Heart left ventricle (tissue), 16 donors: ENCODE measurements around the gene HNRNPK. TPM values are rescaled to one million over a fixed set of nuclear protein-coding genes. Genes with fewer than 3 reads are reported as not detected.

Experiments used
- ATAC-seq, 4 donors: fragments of 200-7000 bp; cut with Tn5 transposase; one replicate each; pipeline ENCODE4 v1.9.1; 2020 to 2022; ENCODE audit warnings: moderate library complexity in 4 of 4, mild to moderate bottlenecking in 3 of 4, moderate number of reproducible peaks in 1 of 4
- DNase-seq, 5 donors: peaks; one replicate each; pipeline ENCODE4 v3.0.0-alpha.2; 2020
- H3K27ac ChIP-seq, 12 donors: fragments of 200-600 bp; sonication (generic) in 4 of 12; one replicate each; pipeline versions ENCODE4 v1.5.0 to v1.8.0; 2016 to 2022; ENCODE audit warnings: mild to moderate bottlenecking in 2 of 12
- H3K27me3 ChIP-seq, 9 donors: fragments of 200-600 bp; sonication (generic) in 2 of 9; one replicate each; pipeline versions ENCODE4 v1.5.1 to v1.8.0; 2016 to 2022; ENCODE audit warnings: mild to moderate bottlenecking in 3 of 9
- H3K36me3 ChIP-seq, 9 donors: fragments of 200-600 bp; sonication (generic) in 2 of 9; one replicate each; pipeline versions ENCODE4 v1.5.0 to v1.8.0; 2018 to 2022; ENCODE audit warnings: mild to moderate bottlenecking in 2 of 9
- H3K4me1 ChIP-seq, 12 donors: fragments of 200-600 bp; sonication (generic) in 4 of 12; one replicate each; pipeline versions ENCODE4 v1.5.0 to v1.8.0; 2016 to 2022; ENCODE audit warnings: mild to moderate bottlenecking in 3 of 12
- H3K4me3 ChIP-seq, 12 donors: fragments of 200-600 bp; sonication (generic) in 4 of 12; one replicate each; pipeline versions ENCODE4 v1.5.0 to v1.8.0; 2017 to 2022; ENCODE audit warnings: mild to moderate bottlenecking in 9 of 12, moderate library complexity in 4 of 12
- H3K9me3 ChIP-seq, 12 donors: fragments of 200-600 bp; sonication (generic) in 4 of 12; one replicate each; pipeline versions ENCODE4 v1.5.0 to v1.8.0; 2016 to 2022; ENCODE audit warnings: mild to moderate bottlenecking in 1 of 12
- POLR2A ChIP-seq, 2 donors: fragments of 450-650 bp; IDR thresholded peaks; one replicate each; pipeline ENCODE4 v1.6.1; 2017; ENCODE audit warnings: antibody characterized with exemption in 2 of 2, mild to moderate bottlenecking in 2 of 2, moderate library complexity in 2 of 2
- WGBS, 4 donors: extraction: QIAGEN DNeasy Blood & Tissue Kit in 2 of 4; methylation state at CpG; one replicate each; pipeline versions ENCODE4 v1.1.5 to v1.1.7; 2013 to 2018; 5-methylcytosine and 5-hydroxymethylcytosine counted together
- intact Hi-C, 10 donors: fragments of 100-400 bp; cut with DNase I; formaldehyde crosslinking; loops; one replicate each; pipeline versions ENCODE4 v1.11.1 to v1.14.2; 2022
- microRNA-seq, 4 donors: library from miRNA; unstranded; fragments of <30 nt; microRNA quantifications; one replicate each; pipeline versions ENCODE4 to v1.2.0, GENCODE V29; 2017 to 2020
- polyA plus RNA-seq, 2 donors: library from polyadenylated mRNA; stranded (reverse); fragments of 200-250 nt; gene quantifications; one replicate each; pipeline ENCODE4 v1.2.3, GENCODE V29; 2013
- total RNA-seq, 9 donors: library from RNA; depleted of rRNA in 2 of 9; stranded (reverse); fragments of >200 nt in 2 of 9; fragmentation: NEBNext Ultra II Directional in 3 of 9; extraction: Animal tissue kit (Norgen Biotek cat#: 25700) in 3 of 9; gene quantifications; one replicate each; pipeline versions ENCODE4 v1.1.0 to v1.2.4, GENCODE V29; 2016 to 2023
- TF ChIP-seq, protein P1 (sequence below), 12 donors: fragments of 200-600 bp; sonication (generic) in 4 of 12; IDR thresholded peaks; one replicate each; pipeline versions ENCODE4 v1.5.0 to v1.8.0; 2018 to 2022; ENCODE audit warnings: antibody characterized with exemption in 12 of 12, mild to moderate bottlenecking in 5 of 12
- donor health status: ischemic (EF 13 %, LVEDD 7.1; RV severe dilation, severe dysfunction).
- donor health status: healthy with polysubstance abuse.
- donor health status: DM: no; HTN: yes; CAD: no.
- donor health status: DM: no; HTN: no; CAD: no.
- donor health status: ischemic (EF 25% LVEDD 6.9; RV normal size, moderate dysfunction).
- donor health status: ischemic (EF 25% LVEDD 5.7; RV mildly dilated, moderate dysfunction).
- donor health status: healthy.
- donor health status: DM: yes; HTN: yes; CAD: no.
- donor health status: ischemic (EF 35%, LVEDD 5.7; RV mildly dilated, moderate dysfunction).
- donor health status: nonischemic (EF 11% LVEDD 7.7; RV severe dilation, severe dysfunction).
- donor health status: DM: yes; HTN: yes; CAD: no.
- donor health status: PGD.
- donor health status: ischemic (EF 29% LVEDD 5.4; RV normal size, mild dysfunction).
- donor health status: nonischemic (EF 23%, LVEDD 6.1; RV moderate dilation, normal function).

HNRNPK gene
- total and polyA plus RNA-seq, 11 donors, result 127 to 388 (median 318) TPM

DNA sequence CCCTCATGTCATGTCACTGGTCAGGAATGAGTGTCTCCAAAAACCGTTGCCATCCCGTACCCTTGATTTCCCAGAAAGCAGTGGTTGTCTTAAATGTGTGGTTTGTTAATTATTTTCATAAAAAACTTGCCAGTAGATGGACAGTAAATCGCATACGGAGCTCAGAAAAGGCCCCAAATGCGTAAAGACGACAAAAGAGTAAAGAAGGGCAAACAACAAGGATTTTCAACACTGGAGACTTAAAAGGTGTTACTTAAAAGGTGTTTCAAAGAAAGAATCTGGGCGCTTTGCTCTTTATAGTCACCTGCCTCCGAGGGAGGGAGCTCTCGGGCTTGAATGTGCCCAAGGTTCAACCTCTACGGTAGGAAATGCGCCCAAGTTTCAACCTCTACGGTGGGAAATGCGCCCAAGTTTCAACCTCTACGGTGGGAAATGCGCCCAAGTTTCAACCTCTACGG is 59.5 kb downstream of the HNRNPK start:
- Histone ChIP-seq H3K36me3 (peaks cover 0 to 4% (median 0%) of the 10 kb centered on the region in 9 donors), H3K9me3 (no peaks in the 10 kb centered on the region), H3K27ac (peak overlapping the region in 11 of 12 donors; percentile 88 to 98 (median 92)), H3K4me1 (peaks cover 0 to 12% (median 5%) of the 10 kb centered on the region in 12 donors), H3K4me3 (peak overlapping the region; percentile 65 to 96 (median 76)), H3K27me3 (no peaks in the 10 kb centered on the region)
- DNase-seq, result peak in 1 of 5 donors; percentile 28
- WGBS, 4 donors, result 6 to 8% (median 7%) methylated on average over 16 of the region's 16 CpGs
- no peak for TF ChIP-seq POLR2A (IDR thresholded peaks at IDR 0.05)
- TF ChIP-seq, protein P1, sequence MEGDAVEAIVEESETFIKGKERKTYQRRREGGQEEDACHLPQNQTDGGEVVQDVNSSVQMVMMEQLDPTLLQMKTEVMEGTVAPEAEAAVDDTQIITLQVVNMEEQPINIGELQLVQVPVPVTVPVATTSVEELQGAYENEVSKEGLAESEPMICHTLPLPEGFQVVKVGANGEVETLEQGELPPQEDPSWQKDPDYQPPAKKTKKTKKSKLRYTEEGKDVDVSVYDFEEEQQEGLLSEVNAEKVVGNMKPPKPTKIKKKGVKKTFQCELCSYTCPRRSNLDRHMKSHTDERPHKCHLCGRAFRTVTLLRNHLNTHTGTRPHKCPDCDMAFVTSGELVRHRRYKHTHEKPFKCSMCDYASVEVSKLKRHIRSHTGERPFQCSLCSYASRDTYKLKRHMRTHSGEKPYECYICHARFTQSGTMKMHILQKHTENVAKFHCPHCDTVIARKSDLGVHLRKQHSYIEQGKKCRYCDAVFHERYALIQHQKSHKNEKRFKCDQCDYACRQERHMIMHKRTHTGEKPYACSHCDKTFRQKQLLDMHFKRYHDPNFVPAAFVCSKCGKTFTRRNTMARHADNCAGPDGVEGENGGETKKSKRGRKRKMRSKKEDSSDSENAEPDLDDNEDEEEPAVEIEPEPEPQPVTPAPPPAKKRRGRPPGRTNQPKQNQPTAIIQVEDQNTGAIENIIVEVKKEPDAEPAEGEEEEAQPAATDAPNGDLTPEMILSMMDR (IDR thresholded peaks at IDR 0.05), result peak in 5 of 12 donors; percentile 27 to 52 (median 34)
- intact Hi-C loops, result loop anchor here in 4 of 10 donors (5.0 to 10.0 kb wide), 2 partner anchors 62 to 296 kb away; partner anchors contain the start of genes HNRNPK (in 3 of the 4), RMI1 (in 3 of the 4) and IDNK (in 1 of the 4)
- ATAC-seq, result peak in 3 of 4 donors; percentile 11 to 45 (median 24)

DNA sequence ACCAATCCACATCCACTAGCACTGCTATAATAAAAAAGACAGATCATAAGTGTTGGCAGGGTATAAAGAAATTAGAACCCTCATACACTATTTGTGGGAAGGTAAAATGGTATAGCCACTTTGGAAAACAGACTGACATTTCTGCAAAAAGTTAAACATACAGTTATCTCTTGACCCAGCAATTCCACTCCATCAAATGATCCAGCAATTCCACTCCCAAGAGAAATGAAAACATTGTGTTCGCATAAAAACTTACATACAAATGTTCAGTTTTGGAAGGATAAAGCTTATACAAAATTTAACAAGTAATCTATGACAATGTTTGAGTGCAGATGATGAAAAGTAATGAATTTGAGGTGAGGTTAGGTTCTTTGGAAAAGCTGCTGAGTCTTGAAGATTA is 60.9 kb downstream of the HNRNPK start:
- DNase-seq, result no peak
- no peak overlapping the region for H3K27ac ChIP-seq
- peaks cover 0 to 5% (median 0%) of the 10 kb centered on the region in 9 donors for H3K36me3 ChIP-seq
- H3K27me3 ChIP-seq, result no peaks in the 10 kb centered on the region
- intact Hi-C loops, result loop anchor here in 4 of 10 donors (5.0 to 10.0 kb wide), 5 partner anchors 214 to 724 kb away; partner anchors contain the start of genes UBQLN1 (in 2 of the 4) and IDNK (in 1 of the 4)
- ATAC-seq, result no peak
- no peak for TF ChIP-seq POLR2A (IDR thresholded peaks at IDR 0.05)
- TF ChIP-seq, protein P1 (IDR thresholded peaks at IDR 0.05), result no peak
- no peaks in the 10 kb centered on the region for H3K9me3 ChIP-seq
- H3K4me1 ChIP-seq, result peaks cover 0 to 12% (median 5%) of the 10 kb centered on the region in 12 donors
- WGBS, 4 donors, result 97 to 99% (median 98%) methylated on average over 1 of the region's 1 CpG
- no peak overlapping the region for H3K4me3 ChIP-seq

Small RNA genes within 50 kb of the gene (microRNA-seq; reads per million reads assigned to microRNA genes)
- 7.0 to 24.0 (median 22.9) reads per million in 4 donors for gene MIR7-1

Other genes with a start within 250 kb of the HNRNPK start
- 10 to 100 TPM; 12.7 to 22.9 (median 19.4) TPM for gene GKAP1, start 162.4 kb downstream of the HNRNPK start, total RNA-seq
- gene GKAP1, start 162.4 kb downstream of the HNRNPK start, polyA plus RNA-seq, result 10 to 100 TPM; 20.9 to 23.5 TPM
- 1 to 10 TPM; 2.5 to 4.2 (median 3.2) TPM for gene KIF27, start 58.8 kb downstream of the HNRNPK start, total RNA-seq
- under 1 TPM; 0.53 to 0.62 TPM for gene KIF27, start 58.8 kb downstream of the HNRNPK start, polyA plus RNA-seq
- gene RMI1, start 590 bp upstream of the HNRNPK start, total RNA-seq, result 1 to 10 TPM; 2.4 to 9.9 (median 5.9) TPM
- gene RMI1, start 590 bp upstream of the HNRNPK start, polyA plus RNA-seq, result 1 to 10 TPM; 1.6 to 4.4 TPM